ENCODE measurements around the gene SAG.
"Not testable (repeated sequence)": the region's sequence is repeated elsewhere in the genome, so short reads cannot be mapped to it uniquely, and the experiment has no call there.

The SAG gene

GRCh38 chr2:233331536-233331935 is 23.9 kb downstream of the SAG start:
- peak; percentile 86 for DNase-seq (ENCODE audit: low spot score)

- DNase-seq (ENCODE audit: low spot score), result no peak
These were observed 24.5 kb downstream of the SAG start for GRCh38 chr2:233332125-233332524.

GRCh38 chr2:233334915-233335314 is 27.3 kb downstream of the SAG start:
- no peak for DNase-seq (ENCODE audit: low spot score)

GRCh38 chr2:233336091-233336490 is 28.5 kb downstream of the SAG start:
- DNase-seq (ENCODE audit: low spot score), result not testable (repeated sequence)

GRCh38 chr2:233336541-233336940 is 28.9 kb downstream of the SAG start:
- DNase-seq (ENCODE audit: low spot score), result no peak

- DNase-seq (ENCODE audit: low spot score), result no peak
These were observed 30.4 kb downstream of the SAG start for GRCh38 chr2:233338046-233338445.

GRCh38 chr2:233338812-233339368 is 31.3 kb downstream of the SAG start:
- no peak for DNase-seq (ENCODE audit: low spot score)

GRCh38 chr2:233339427-233339826 is 31.8 kb downstream of the SAG start:
- DNase-seq (ENCODE audit: low spot score), result no peak

GRCh38 chr2:233341296-233341695 is 33.7 kb downstream of the SAG start:
- DNase-seq (ENCODE audit: low spot score), result no peak

GRCh38 chr2:233342301-233342700 is 34.7 kb downstream of the SAG start:
- no peak for DNase-seq (ENCODE audit: low spot score)

- no peak for DNase-seq (ENCODE audit: low spot score)
These were observed 35.6 kb downstream of the SAG start for GRCh38 chr2:233343171-233343705.

GRCh38 chr2:233346376-233346775 is 38.8 kb downstream of the SAG start:
- DNase-seq (ENCODE audit: low spot score), result no peak

- no peak for DNase-seq (ENCODE audit: low spot score)
These were observed 39.3 kb downstream of the SAG start for GRCh38 chr2:233346930-233347329.

GRCh38 chr2:233349005-233349998 is 41.7 kb downstream of the SAG start:
- peak; percentile 88 for DNase-seq (ENCODE audit: low spot score)

GRCh38 chr2:233350708-233351107 is 43.1 kb downstream of the SAG start:
- peak; percentile 25 for DNase-seq (ENCODE audit: low spot score)

GRCh38 chr2:233351423-233351822 is 43.8 kb downstream of the SAG start:
- no peak for DNase-seq (ENCODE audit: low spot score)

GRCh38 chr2:233352141-233352842 is 44.7 kb downstream of the SAG start:
- DNase-seq (ENCODE audit: low spot score), result no peak

- DNase-seq (ENCODE audit: low spot score), result no peak
These were observed 45.6 kb downstream of the SAG start for GRCh38 chr2:233353101-233353768.

GRCh38 chr2:233353769-233354499 is 46.3 kb downstream of the SAG start, which contains the start of gene DGKD:
TSS of gene DGKD (plus strand) at chr2:233354494. CDS start at chr2:233354519, 25 bp downstream.
- peak; percentile 83 for DNase-seq (ENCODE audit: low spot score)

GRCh38 chr2:233354500-233354924 is 46.9 kb downstream of the SAG start:
- no peak for DNase-seq (ENCODE audit: low spot score)

GRCh38 chr2:233354971-233355574 is 47.5 kb downstream of the SAG start:
- DNase-seq (ENCODE audit: low spot score), result peak; percentile 29
